H1 (cell line): ENCODE measurements around the gene BGN.

ENCODE experiments used
- EP300 ChIP-seq, 2 experiments: IDR thresholded peaks; 1 replicate in 1 of 2; 2 replicates in 1 of 2; pipeline ENCODE4 v1.6.1; 2011 to 2012; ENCODE audit warnings: low read depth in 2 of 2, low read length in 2 of 2, mild to moderate bottlenecking in 2 of 2, borderline replicate concordance in 1 of 2, inconsistent platforms in 1 of 2, moderate library complexity in 1 of 2
- POLR2A ChIP-seq, 2 experiments: IDR thresholded peaks; 1 replicate in 1 of 2; 2 replicates in 1 of 2; pipeline ENCODE4 v1.6.1; 2011; ENCODE audit warnings: low read depth in 2 of 2, low read length in 2 of 2, mild to moderate bottlenecking in 2 of 2; ENCODE audit errors: control extremely low read depth in 1 of 2
- RFX5 ChIP-seq: IDR thresholded peaks from 2 replicates; pipeline ENCODE4 v1.6.1; 2011; ENCODE audit warnings: low read depth, low read length, improper control_type of control experiment, borderline replicate concordance
- TF ChIP-seq, protein P1 (sequence below), 3 experiments: IDR thresholded peaks; 1 replicate in 2 of 3; 2 replicates in 1 of 3; pipeline versions ENCODE4 v1.5.1 to v1.6.1; 2011; ENCODE audit warnings: low read length in 3 of 3, mild to moderate bottlenecking in 3 of 3, inconsistent platforms in 2 of 3, low read depth in 1 of 3, moderate library complexity in 1 of 3; ENCODE audit not compliant: insufficient read depth in 1 of 3; ENCODE audit errors: control extremely low read depth in 1 of 3

DNA sequence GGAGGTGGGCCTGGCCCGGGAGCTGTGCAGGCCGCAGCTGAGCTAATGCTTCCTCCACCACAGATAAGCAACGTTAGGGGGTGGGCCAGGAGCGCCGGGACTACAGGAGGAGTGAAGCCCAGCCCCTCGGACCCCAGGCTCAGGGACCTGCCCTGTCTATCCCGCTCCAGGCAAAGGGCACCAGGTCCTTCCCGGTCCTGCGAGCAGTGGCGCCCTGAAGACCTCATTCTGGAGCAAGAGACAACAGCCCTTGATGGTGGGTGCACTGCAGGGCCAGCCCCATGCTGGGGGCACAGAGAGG lies 48.2 kb upstream of the BGN start:
- TF ChIP-seq POLR2A (IDR thresholded peaks at IDR 0.05; ENCODE audit: control extremely low read depth in 1 of 2, low read depth in 2 of 2, low read length in 2 of 2) (no peak), EP300 (IDR thresholded peaks at IDR 0.05; ENCODE audit: borderline replicate concordance in 1 of 2, low read depth in 2 of 2, low read length in 2 of 2) (no peak), RFX5 (no peak)
- TF ChIP-seq, protein P1, sequence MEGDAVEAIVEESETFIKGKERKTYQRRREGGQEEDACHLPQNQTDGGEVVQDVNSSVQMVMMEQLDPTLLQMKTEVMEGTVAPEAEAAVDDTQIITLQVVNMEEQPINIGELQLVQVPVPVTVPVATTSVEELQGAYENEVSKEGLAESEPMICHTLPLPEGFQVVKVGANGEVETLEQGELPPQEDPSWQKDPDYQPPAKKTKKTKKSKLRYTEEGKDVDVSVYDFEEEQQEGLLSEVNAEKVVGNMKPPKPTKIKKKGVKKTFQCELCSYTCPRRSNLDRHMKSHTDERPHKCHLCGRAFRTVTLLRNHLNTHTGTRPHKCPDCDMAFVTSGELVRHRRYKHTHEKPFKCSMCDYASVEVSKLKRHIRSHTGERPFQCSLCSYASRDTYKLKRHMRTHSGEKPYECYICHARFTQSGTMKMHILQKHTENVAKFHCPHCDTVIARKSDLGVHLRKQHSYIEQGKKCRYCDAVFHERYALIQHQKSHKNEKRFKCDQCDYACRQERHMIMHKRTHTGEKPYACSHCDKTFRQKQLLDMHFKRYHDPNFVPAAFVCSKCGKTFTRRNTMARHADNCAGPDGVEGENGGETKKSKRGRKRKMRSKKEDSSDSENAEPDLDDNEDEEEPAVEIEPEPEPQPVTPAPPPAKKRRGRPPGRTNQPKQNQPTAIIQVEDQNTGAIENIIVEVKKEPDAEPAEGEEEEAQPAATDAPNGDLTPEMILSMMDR (IDR thresholded peaks at IDR 0.05; ENCODE audit: control extremely low read depth in 1 of 3, insufficient read depth in 1 of 3, low read depth in 1 of 3, low read length in 3 of 3), result no peak
